GM12873 (cell line): Measurements from ENCODE around the gene SPECC1L.

Source experiments
- CTCF ChIP-seq: IDR thresholded peaks from 2 replicates; pipeline ENCODE4 v1.5.1; 2012; ENCODE audit warnings: low read depth, mild to moderate bottlenecking, moderate library complexity, low read length, control low read depth; ENCODE audit not compliant: insufficient read depth; ENCODE audit errors: missing control alignments

SPECC1L gene

GRCh38 chr22:24390576-24390975, 119.9 kb downstream of the SPECC1L start:
- no peak for TF ChIP-seq CTCF

- no peak for TF ChIP-seq CTCF
Measured at GRCh38 chr22:24391836-24392217, 121.2 kb downstream of the SPECC1L start.

- no peak for TF ChIP-seq CTCF
Measured at GRCh38 chr22:24392218-24392931, 121.7 kb downstream of the SPECC1L start.

GRCh38 chr22:24393012-24393559, 122.5 kb downstream of the SPECC1L start:
- no peak for TF ChIP-seq CTCF

GRCh38 chr22:24393848-24394247, 123.2 kb downstream of the SPECC1L start:
- no peak for TF ChIP-seq CTCF

GRCh38 chr22:24394254-24394653, 123.6 kb downstream of the SPECC1L start:
- no peak for TF ChIP-seq CTCF

GRCh38 chr22:24398409-24398808, 127.8 kb downstream of the SPECC1L start:
- no peak for TF ChIP-seq CTCF
